Central memory CD8-positive, alpha-beta T cell (primary cell): ENCODE data around the gene CNOT6L.

Experiments
- ATAC-seq: fragments of 150-1000 bp; cut with Tn5 transposase; replicated peaks from 2 replicates; pipeline ENCODE4 v1.10.0; 2022; ENCODE audit warnings: mild to moderate bottlenecking, moderate FRiP score, moderate number of reproducible peaks; ENCODE audit not compliant: poor library complexity, severe bottlenecking; ENCODE audit errors: extremely low read depth
- DNase-seq, 2 donors: peaks; one replicate each; pipeline ENCODE4 v3.0.0; 2021; ENCODE audit warnings: low spot score in 2 of 2
- H3K27ac Mint-ChIP-seq: one replicate; pipeline ENCODE4 v1.8.0; 2022; ENCODE audit warnings: low read depth, mild to moderate bottlenecking, moderate library complexity, mixed read lengths
- H3K27me3 Mint-ChIP-seq: one replicate; pipeline ENCODE4 v1.8.0; 2022; ENCODE audit warnings: mixed read lengths
- H3K36me3 Mint-ChIP-seq: one replicate; pipeline ENCODE4 v1.8.0; 2022; ENCODE audit warnings: mild to moderate bottlenecking, moderate library complexity, mixed read lengths; ENCODE audit not compliant: insufficient read depth
- H3K4me1 Mint-ChIP-seq: one replicate; pipeline ENCODE4 v1.8.0; 2022; ENCODE audit warnings: mixed read lengths
- H3K4me3 Mint-ChIP-seq: one replicate; pipeline ENCODE4 v1.8.0; 2022; ENCODE audit warnings: mild to moderate bottlenecking, moderate library complexity, mixed read lengths
- H3K9me3 Mint-ChIP-seq: one replicate; pipeline ENCODE4 v1.8.0; 2022; ENCODE audit warnings: mixed read lengths

CNOT6L gene

GRCh38 chr4:77845929-77846328 lies 26.8 kb upstream of the CNOT6L start:
- Mint-ChIP-seq H3K4me3 (no peak overlapping the region), H3K36me3 (no peaks in the 10 kb centered on the region), H3K27ac (no peak overlapping the region), H3K4me1 (peaks cover 10% of the 10 kb centered on the region), H3K27me3 (no peaks in the 10 kb centered on the region), H3K9me3 (no peaks in the 10 kb centered on the region)
- no peak for ATAC-seq
- DNase-seq: no peak

GRCh38 chr4:77845400-77845799 lies 26.2 kb upstream of the CNOT6L start:
- H3K27ac Mint-ChIP-seq: no peak overlapping the region
- ATAC-seq: no peak
- H3K4me3 Mint-ChIP-seq: no peak overlapping the region
- DNase-seq: no peak
- H3K36me3 Mint-ChIP-seq: no peaks in the 10 kb centered on the region
- no peaks in the 10 kb centered on the region for H3K27me3 Mint-ChIP-seq
- H3K9me3 Mint-ChIP-seq: no peaks in the 10 kb centered on the region
- H3K4me1 Mint-ChIP-seq: peaks cover 10% of the 10 kb centered on the region

GRCh38 chr4:77844363-77844762 lies 25.2 kb upstream of the CNOT6L start:
- Mint-ChIP-seq H3K27ac (no peak overlapping the region), H3K27me3 (no peaks in the 10 kb centered on the region)

GRCh38 chr4:77843628-77844027 lies 24.5 kb upstream of the CNOT6L start:
- H3K36me3 Mint-ChIP-seq: no peaks in the 10 kb centered on the region
- no peaks in the 10 kb centered on the region for H3K9me3 Mint-ChIP-seq
- DNase-seq (no peak), ATAC-seq (no peak)
- no peaks in the 10 kb centered on the region for H3K27me3 Mint-ChIP-seq
- peaks cover 10% of the 10 kb centered on the region for H3K4me1 Mint-ChIP-seq
- H3K27ac Mint-ChIP-seq: no peak overlapping the region
- no peak overlapping the region for H3K4me3 Mint-ChIP-seq

More at GRCh38 chr4:77844363-77844762, 25.2 kb upstream of the CNOT6L start:
- H3K4me3 Mint-ChIP-seq: no peak overlapping the region
- DNase-seq: no peak
- no peak for ATAC-seq
- H3K36me3 Mint-ChIP-seq: no peaks in the 10 kb centered on the region
- peaks cover 10% of the 10 kb centered on the region for H3K4me1 Mint-ChIP-seq
- no peaks in the 10 kb centered on the region for H3K9me3 Mint-ChIP-seq

- Mint-ChIP-seq H3K27me3 (no peaks in the 10 kb centered on the region), H3K36me3 (no peaks in the 10 kb centered on the region), H3K4me3 (no peak overlapping the region), H3K27ac (no peak overlapping the region), H3K4me1 (peaks cover 1% of the 10 kb centered on the region), H3K9me3 (no peaks in the 10 kb centered on the region)
- DNase-seq: no peak
- no peak for ATAC-seq
Observed at GRCh38 chr4:77834403-77834802, 15.2 kb upstream of the CNOT6L start.

GRCh38 chr4:77833126-77833724 lies 14.1 kb upstream of the CNOT6L start:
- Mint-ChIP-seq H3K27me3 (no peaks in the 10 kb centered on the region), H3K4me1 (peaks cover 12% of the 10 kb centered on the region), H3K9me3 (no peaks in the 10 kb centered on the region), H3K4me3 (no peak overlapping the region), H3K36me3 (no peaks in the 10 kb centered on the region), H3K27ac (no peak overlapping the region)
- ATAC-seq (no peak), DNase-seq (no peak)

- Mint-ChIP-seq H3K4me1 (peaks cover 38% of the 10 kb centered on the region), H3K9me3 (no peaks in the 10 kb centered on the region), H3K36me3 (peaks cover 5% of the 10 kb centered on the region), H3K4me3 (peak overlapping the region; percentile 4), H3K27ac (peak overlapping the region; percentile 48), H3K27me3 (no peaks in the 10 kb centered on the region)
- ATAC-seq: peak; percentile 88
- DNase-seq: no peak
Observed at GRCh38 chr4:77827343-77827742, 8.2 kb upstream of the CNOT6L start.

GRCh38 chr4:77826275-77826674 lies 7.1 kb upstream of the CNOT6L start:
- no peaks in the 10 kb centered on the region for H3K27me3 Mint-ChIP-seq
- H3K36me3 Mint-ChIP-seq: peaks cover 11% of the 10 kb centered on the region
- H3K27ac Mint-ChIP-seq: no peak overlapping the region
- no peaks in the 10 kb centered on the region for H3K9me3 Mint-ChIP-seq
- DNase-seq (no peak), ATAC-seq (no peak)
- H3K4me1 Mint-ChIP-seq: peaks cover 48% of the 10 kb centered on the region
- H3K4me3 Mint-ChIP-seq: no peak overlapping the region

GRCh38 chr4:77821775-77822174 lies 2.6 kb upstream of the CNOT6L start:
- H3K4me1 Mint-ChIP-seq: peaks cover 52% of the 10 kb centered on the region
- ATAC-seq: peak; percentile 21

GRCh38 chr4:77820649-77821561 lies 1.7 kb upstream of the CNOT6L start:
- peaks cover 48% of the 10 kb centered on the region for H3K36me3 Mint-ChIP-seq
- H3K4me1 Mint-ChIP-seq: peaks cover 53% of the 10 kb centered on the region
- no peak for DNase-seq
- ATAC-seq: no peak
- no peaks in the 10 kb centered on the region for H3K9me3 Mint-ChIP-seq
- peak overlapping the region; percentile 93 for H3K4me3 Mint-ChIP-seq
- H3K27me3 Mint-ChIP-seq: no peaks in the 10 kb centered on the region
- H3K27ac Mint-ChIP-seq: peak overlapping the region; percentile 99

More at GRCh38 chr4:77821775-77822174, 2.6 kb upstream of the CNOT6L start:
- peak overlapping the region; percentile 93 for H3K4me3 Mint-ChIP-seq
- H3K9me3 Mint-ChIP-seq: no peaks in the 10 kb centered on the region
- peak overlapping the region; percentile 99 for H3K27ac Mint-ChIP-seq
- no peaks in the 10 kb centered on the region for H3K27me3 Mint-ChIP-seq
- peak in 1 of 2 donors; percentile 47 for DNase-seq
- peaks cover 46% of the 10 kb centered on the region for H3K36me3 Mint-ChIP-seq

GRCh38 chr4:77819843-77820648 lies 878 bp upstream of the CNOT6L start:
- Mint-ChIP-seq H3K4me1 (peaks cover 57% of the 10 kb centered on the region), H3K9me3 (no peaks in the 10 kb centered on the region), H3K27ac (peak overlapping the region; percentile 99), H3K4me3 (peak overlapping the region; percentile 93), H3K36me3 (peaks cover 48% of the 10 kb centered on the region), H3K27me3 (no peaks in the 10 kb centered on the region)
- DNase-seq (peak; percentile 94 to 95), ATAC-seq (peak; percentile 70)

- peak in 1 of 2 donors; percentile 86 for DNase-seq
Observed at GRCh38 chr4:77819404-77819842, 255 bp upstream of the CNOT6L start.

More at GRCh38 chr4:77819404-77819842, 255 bp upstream of the CNOT6L start:
- Mint-ChIP-seq H3K9me3 (no peaks in the 10 kb centered on the region), H3K4me3 (peak overlapping the region; percentile 93), H3K4me1 (peaks cover 58% of the 10 kb centered on the region), H3K27ac (peak overlapping the region; percentile 99), H3K27me3 (no peaks in the 10 kb centered on the region), H3K36me3 (peaks cover 48% of the 10 kb centered on the region)
- peak; percentile 46 for ATAC-seq
